Activated naive CD8-positive, alpha-beta T cell treated with anti-CD3 and anti-CD28 coated beads for 36 hours (primary cell): Measurements from ENCODE around the gene ACAP3. TPM values are rescaled to one million over a fixed set of nuclear protein-coding genes. Genes with fewer than 3 reads are reported as not detected.
A peak's percentile ranks its signal among the peaks of the same experiment; 100 is the strongest.

Experiments used
- DNase-seq: peaks from one replicate; pipeline ENCODE4 v3.0.0; 2021
- H3K27ac Mint-ChIP-seq: one replicate; pipeline ENCODE4 v1.8.0; 2022; ENCODE audit warnings: mild to moderate bottlenecking, moderate library complexity, mixed read lengths
- H3K27me3 Mint-ChIP-seq: one replicate; pipeline ENCODE4 v1.8.0; 2022; ENCODE audit warnings: mild to moderate bottlenecking, mixed read lengths
- H3K36me3 Mint-ChIP-seq: one replicate; pipeline ENCODE4 v1.8.0; 2021; ENCODE audit warnings: mild to moderate bottlenecking, mixed read lengths
- H3K4me1 Mint-ChIP-seq: one replicate; pipeline ENCODE4 v1.8.0; 2021; ENCODE audit warnings: mixed read lengths
- H3K4me3 Mint-ChIP-seq: one replicate; pipeline ENCODE4 v1.8.0; 2022; ENCODE audit warnings: mild to moderate bottlenecking, moderate library complexity, mixed read lengths
- H3K9me3 Mint-ChIP-seq: one replicate; pipeline ENCODE4 v1.8.0; 2022; ENCODE audit warnings: mixed read lengths
- total RNA-seq, 2 experiments: library from RNA; stranded (reverse); gene quantifications; one replicate each; pipeline ENCODE4 v1.2.3, GENCODE V29; 2021

The ACAP3 gene
- total RNA-seq, 2 experiments from 2014 or later, result 26.6 to 28.4 TPM

DNA sequence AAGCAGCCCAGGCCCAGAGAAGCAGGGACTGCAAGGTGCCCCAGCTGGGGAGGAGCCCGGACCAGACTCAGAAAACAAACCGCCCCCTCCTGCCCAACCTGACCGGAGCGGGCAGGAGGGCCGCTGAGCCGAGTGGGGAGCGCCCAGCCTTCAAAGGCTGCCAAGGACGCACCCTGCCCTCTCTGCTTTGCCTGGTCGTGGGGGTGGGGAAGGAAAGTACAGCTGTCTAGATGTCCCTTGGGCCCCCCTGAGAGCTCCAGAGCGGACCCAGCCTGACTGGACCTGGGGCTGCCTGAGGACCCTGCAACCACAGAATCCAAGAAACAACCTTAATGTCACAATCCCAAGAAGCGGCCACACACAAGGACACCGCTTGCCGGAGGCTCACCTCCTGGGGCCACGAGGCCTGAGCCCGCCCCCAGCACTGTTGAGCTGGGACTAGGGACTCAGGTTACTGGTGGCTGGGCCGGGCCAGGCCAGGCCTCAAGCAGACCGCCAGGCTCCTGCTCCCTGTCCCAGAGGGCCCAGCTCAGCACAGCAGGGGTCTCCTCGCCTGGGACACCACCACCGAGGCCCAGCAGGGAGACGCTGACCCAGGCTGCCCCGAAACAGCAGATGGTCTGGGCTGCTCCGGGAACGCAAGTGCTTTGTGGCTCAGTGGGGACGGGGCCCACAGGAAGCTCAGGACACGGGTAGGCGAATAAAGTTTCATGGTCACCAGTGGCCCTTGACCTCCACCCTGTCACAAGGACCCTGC lies 40.1 kb upstream of the ACAP3 start:
- Mint-ChIP-seq H3K36me3 (no peaks in the 10 kb centered on the region), H3K4me1 (peaks cover 5% of the 10 kb centered on the region), H3K9me3 (no peaks in the 10 kb centered on the region), H3K27me3 (peaks cover 5% of the 10 kb centered on the region), H3K27ac (no peak overlapping the region), H3K4me3 (peak overlapping the region; percentile 80)
- DNase-seq, result no peak

DNA sequence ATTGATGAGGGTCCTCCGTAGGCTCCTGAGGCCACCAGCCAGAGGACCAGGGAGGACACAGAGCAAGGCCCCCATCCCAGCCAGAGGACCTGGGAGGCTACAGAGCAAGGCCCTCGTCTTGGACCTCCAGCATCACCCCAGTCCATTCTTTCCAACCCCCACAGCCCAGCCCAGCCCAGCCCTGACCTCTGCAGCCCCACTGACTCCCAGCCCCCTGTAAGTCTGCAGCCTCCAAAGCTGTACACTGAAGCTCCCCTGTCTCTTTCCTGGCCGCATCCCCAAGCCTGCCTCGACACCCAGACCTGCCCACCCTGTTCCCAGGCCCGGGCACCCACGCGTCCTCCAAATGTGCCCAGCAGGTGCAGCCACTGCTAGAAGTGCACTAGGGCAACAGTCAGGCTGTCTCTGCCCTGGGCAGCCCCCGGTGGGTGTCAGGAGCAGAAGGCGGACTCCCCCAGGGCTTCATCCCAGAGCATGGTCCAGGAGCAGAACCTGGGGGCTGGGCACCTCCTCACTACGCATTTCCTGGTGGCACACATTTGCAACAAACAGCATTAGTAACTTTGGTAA lies 39.4 kb upstream of the ACAP3 start:
- H3K27me3 Mint-ChIP-seq, result no peaks in the 10 kb centered on the region
- peaks cover 5% of the 10 kb centered on the region for H3K4me1 Mint-ChIP-seq
- H3K27ac Mint-ChIP-seq, result no peak overlapping the region

DNA sequence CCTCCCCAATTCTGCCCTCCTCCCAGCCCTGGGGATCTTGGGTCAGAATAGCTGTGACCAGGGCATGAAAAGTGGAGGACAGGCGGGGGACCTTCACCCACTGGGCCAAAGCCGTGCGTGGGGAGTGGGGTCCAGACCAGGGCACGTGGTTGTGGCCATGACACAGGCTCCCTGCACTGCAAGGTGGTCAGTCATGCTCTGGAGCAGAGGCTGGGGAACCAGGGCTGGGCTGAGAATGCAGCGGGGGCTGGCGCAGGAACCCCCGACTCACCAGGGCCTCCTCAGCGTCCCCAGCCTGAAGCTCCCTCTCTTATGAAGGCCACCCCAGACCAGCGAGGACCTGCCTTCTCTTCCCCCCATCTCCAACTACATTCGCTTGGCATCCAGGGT lies 38.8 kb upstream of the ACAP3 start:
- no peak for DNase-seq
- Mint-ChIP-seq H3K27ac (no peak overlapping the region), H3K4me3 (no peak overlapping the region), H3K36me3 (no peaks in the 10 kb centered on the region), H3K4me1 (peaks cover 5% of the 10 kb centered on the region), H3K9me3 (no peaks in the 10 kb centered on the region), H3K27me3 (no peaks in the 10 kb centered on the region)

More for the DNA sequence above, 39.4 kb upstream of the ACAP3 start:
- Mint-ChIP-seq H3K36me3 (no peaks in the 10 kb centered on the region), H3K9me3 (no peaks in the 10 kb centered on the region), H3K4me3 (peak overlapping the region; percentile 43)
- DNase-seq, result no peak

DNA sequence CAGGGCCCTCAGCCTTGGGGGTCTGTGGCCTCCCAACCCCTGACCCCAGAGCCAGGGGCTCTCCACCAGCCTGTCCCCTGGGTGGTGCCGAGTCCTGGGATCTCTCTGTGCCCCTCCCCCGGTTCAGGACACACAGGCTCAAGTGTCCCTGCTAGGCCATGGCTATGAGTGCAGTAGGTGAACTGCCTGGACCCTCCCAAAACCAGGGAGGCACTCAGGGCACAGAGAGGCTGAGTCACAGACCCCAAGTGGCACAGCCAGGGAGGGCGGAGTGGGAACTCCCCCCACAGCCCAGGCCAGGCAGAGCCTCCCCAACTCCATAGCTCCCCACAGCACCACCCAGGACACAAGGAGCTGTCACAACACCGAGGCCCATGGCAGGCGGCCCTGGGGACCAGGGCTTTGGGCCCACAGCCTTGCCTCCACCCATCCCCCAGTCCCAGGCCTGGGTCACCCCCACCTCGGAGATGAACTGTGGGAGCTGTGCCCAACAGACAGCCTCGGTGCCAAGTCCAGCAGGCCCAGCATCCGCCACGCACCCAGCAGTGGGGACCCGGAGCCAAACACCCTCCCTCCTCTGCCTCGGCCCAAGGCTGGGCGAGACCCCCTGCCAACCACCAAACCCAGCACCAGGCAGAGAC lies 38.2 kb upstream of the ACAP3 start:
- no peak for DNase-seq
- peaks cover 5% of the 10 kb centered on the region for H3K4me1 Mint-ChIP-seq

DNA sequence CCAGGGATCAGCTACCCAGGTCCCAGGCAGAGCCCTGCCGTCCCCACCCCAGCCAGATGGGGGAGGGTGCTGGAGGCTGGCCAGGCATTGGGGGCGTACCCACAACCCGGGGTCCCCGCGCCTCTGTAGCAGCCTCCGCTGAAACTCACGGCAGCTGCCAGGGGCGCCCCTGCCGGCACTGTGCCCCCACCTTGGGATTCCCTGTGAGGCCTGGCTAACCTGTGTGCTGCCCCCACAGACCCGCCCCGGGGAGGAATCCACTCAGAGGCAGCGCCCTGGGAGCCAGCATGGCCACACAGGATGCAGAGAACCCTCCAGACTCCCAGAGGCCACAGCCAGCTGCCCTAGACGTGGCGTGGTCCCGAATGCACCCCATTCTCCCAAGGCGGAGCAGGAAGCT lies 37.7 kb upstream of the ACAP3 start:
- DNase-seq, result no peak
- Mint-ChIP-seq H3K4me1 (peaks cover 5% of the 10 kb centered on the region), H3K9me3 (peaks cover 1% of the 10 kb centered on the region), H3K4me3 (no peak overlapping the region), H3K36me3 (peaks cover 10% of the 10 kb centered on the region), H3K27ac (no peak overlapping the region), H3K27me3 (no peaks in the 10 kb centered on the region)

More for the DNA sequence above, 38.2 kb upstream of the ACAP3 start:
- H3K27me3 Mint-ChIP-seq, result no peaks in the 10 kb centered on the region
- no peak overlapping the region for H3K4me3 Mint-ChIP-seq
- peaks cover 1% of the 10 kb centered on the region for H3K9me3 Mint-ChIP-seq
- H3K36me3 Mint-ChIP-seq, result peaks cover 4% of the 10 kb centered on the region
- H3K27ac Mint-ChIP-seq, result no peak overlapping the region

DNA sequence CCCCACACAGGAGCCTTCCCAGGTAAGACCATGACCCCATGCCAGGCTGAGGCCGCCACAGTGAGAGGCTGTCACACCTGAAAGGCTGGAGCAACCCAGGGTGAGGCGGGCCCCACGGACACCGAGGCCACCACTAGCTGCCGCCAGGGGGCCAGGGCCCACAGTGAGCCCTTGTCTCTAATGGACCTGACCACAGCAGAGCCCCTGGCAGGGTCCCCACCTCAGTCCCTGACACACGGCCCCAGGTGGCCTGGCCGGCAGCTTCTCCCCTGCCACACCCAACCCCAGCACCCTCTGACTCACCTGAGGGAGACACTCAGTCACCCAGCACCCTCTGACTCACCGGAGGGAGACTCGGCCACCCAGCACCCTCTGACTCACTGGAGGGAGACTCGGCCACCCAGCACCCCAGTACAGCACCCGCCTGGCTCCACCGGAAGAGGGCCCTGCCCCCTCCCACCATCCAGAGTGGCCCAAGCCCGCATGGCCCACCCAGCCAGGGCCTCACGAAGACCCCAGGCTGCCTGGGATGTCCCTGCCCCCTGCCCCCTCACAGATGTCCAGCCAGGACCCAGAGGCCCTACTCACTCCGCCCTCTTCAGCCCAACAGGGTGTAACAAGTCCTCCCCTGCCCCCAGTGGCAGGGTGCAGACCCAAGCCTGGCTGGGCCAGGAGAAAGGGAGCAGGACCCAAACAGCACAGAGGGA lies 37.1 kb upstream of the ACAP3 start:
- peaks cover 11% of the 10 kb centered on the region for H3K36me3 Mint-ChIP-seq
- H3K4me3 Mint-ChIP-seq, result no peak overlapping the region
- H3K9me3 Mint-ChIP-seq, result peaks cover 1% of the 10 kb centered on the region
- peak; percentile 55 for DNase-seq
- H3K4me1 Mint-ChIP-seq, result peaks cover 5% of the 10 kb centered on the region
- H3K27me3 Mint-ChIP-seq, result no peaks in the 10 kb centered on the region
- no peak overlapping the region for H3K27ac Mint-ChIP-seq

DNA sequence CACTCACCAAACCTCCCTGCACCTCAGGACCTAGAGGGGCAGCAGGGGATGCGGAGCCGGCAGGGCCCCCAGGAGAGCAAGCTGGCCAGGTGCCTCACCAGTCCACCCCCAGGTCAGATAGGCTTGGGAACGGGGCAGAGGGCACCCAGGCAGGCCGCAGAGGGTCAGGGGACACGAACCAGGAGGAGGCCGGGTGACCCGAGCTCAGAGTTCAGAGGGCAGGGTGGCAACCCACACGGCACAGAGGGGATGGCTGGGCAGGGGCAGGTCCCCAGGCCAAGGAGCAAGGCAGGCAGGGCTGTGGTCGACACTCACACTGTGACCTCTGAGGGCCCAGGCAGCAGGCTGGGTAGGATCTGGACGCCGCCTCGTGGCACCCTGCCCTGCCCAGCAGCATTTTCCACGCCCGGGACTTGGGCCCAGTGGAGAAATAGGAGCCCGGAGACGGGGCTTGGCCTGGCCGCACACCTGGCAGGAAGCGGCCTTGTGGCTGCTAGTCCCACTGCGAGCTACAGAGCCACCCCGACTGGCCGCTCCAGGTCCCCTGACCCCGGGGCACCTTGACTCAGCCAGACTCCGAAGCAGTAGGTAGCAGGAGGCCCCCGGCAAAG lies 36.2 kb upstream of the ACAP3 start:
- no peak for DNase-seq
- Mint-ChIP-seq H3K4me3 (no peak overlapping the region), H3K27ac (no peak overlapping the region), H3K9me3 (peaks cover 1% of the 10 kb centered on the region), H3K4me1 (peaks cover 5% of the 10 kb centered on the region), H3K27me3 (no peaks in the 10 kb centered on the region), H3K36me3 (peaks cover 11% of the 10 kb centered on the region)

DNA sequence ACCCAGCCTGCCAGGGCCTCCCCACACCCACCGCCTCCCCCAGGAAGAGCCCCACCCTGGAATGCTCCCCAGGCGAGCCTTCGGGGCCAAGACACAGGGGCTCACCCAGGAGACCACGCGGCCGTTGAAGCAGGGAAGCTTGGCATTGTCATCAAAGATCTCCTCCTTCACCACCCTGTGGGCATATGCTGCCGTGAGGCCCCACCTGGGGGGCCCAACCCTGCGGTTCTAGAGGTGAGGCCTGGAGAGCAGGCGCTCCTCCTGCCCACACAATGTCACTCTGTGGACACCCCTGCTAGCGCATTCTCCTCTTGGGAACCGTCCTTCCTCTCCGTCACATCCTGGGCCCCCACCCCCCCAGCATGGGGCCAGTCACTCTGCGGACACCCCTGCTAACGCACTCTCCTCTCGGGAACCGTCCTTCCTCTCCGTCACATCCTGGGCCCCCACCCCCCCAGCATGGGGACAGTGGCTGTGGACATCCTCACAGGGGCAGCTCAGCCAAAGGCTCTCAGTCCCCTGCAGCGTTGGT lies 34.9 kb upstream of the ACAP3 start:
- peaks cover 1% of the 10 kb centered on the region for H3K9me3 Mint-ChIP-seq
- H3K27ac Mint-ChIP-seq, result no peak overlapping the region
- H3K4me3 Mint-ChIP-seq, result no peak overlapping the region
- no peaks in the 10 kb centered on the region for H3K27me3 Mint-ChIP-seq
- H3K4me1 Mint-ChIP-seq, result peaks cover 5% of the 10 kb centered on the region
- peaks cover 11% of the 10 kb centered on the region for H3K36me3 Mint-ChIP-seq
- no peak for DNase-seq

DNA sequence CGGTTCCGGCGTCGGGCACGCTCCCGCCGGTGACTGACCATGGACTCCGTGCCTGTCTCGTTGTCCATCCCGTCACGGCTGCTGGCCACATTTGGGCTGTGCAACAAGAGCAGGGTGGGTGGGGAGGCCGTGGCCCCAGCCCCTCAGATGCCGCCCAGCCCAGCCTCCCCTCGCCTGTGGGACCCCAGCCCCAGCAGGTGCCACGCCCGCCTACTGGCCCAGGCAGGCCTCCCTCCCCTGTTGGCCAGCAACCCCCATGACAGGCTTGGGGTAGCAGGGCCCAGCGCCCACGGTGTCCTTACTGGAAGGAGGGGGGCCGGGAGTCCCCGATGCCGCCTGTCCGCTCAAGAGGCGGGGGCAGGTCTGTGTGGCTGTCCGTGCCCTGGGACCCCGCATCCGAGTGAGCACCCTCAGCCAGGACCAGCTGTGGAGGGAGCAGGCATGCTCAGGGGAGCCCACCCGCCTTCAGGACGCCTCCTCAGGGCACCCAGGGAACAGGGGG lies 34.4 kb upstream of the ACAP3 start:
- Mint-ChIP-seq H3K27ac (no peak overlapping the region), H3K4me3 (no peak overlapping the region), H3K4me1 (peaks cover 2% of the 10 kb centered on the region), H3K27me3 (no peaks in the 10 kb centered on the region), H3K9me3 (peaks cover 1% of the 10 kb centered on the region), H3K36me3 (peaks cover 11% of the 10 kb centered on the region)
- no peak for DNase-seq

DNA sequence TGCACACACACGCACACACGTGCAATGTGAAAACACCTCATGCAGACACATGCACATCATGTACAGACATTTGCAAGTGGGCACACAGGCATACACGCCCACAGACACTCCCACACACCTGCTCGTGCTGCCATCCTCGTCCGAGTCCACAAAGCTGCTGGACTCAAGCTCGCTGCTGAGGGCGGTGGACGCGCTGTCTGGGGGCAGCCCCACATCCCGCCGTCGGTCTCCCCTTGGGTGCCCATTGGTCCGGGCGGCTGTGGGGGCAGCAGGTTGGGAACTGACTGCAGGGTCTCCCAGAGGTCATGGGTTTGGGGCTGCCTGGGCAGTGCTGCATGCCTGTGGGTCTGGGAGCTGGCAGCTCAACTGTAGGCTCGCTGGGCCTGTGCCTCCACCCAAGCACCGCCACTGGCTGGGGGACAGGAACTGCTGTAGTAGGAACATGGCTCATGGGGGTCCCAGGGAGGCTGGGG lies 33.9 kb upstream of the ACAP3 start:
- no peak for DNase-seq
- Mint-ChIP-seq H3K4me3 (no peak overlapping the region), H3K27ac (no peak overlapping the region), H3K4me1 (no peaks in the 10 kb centered on the region), H3K36me3 (peaks cover 11% of the 10 kb centered on the region), H3K27me3 (no peaks in the 10 kb centered on the region), H3K9me3 (peaks cover 1% of the 10 kb centered on the region)

DNA sequence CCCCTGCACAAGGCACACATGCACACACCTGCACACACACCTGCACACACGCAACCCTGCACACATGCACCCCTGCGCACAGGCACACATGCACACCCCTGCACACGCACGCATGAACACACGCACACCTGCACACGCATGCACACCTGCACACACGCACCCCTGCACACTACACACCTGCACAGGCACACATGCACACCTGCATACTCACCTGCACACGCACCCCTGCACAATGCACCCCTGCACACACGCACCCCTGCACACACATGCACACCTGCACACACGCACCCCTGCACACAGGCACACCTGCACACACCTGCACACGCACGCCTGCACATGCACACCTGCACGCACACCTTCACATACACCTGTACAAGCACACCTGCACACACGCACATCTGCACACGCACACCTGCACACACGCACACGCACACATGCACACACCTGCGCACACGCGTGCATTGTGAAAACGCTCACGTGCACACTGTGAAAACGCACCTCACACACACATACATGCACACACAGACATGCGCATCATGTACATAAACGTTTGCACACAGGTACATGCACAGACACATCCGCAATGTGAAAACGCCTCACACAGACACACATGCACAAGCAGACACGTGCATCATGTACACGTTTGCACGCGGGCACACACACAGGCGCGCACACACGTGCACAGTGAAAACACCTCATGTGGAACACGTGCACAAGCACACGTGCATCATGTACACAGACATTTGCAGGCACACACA lies 33.2 kb upstream of the ACAP3 start:
- Mint-ChIP-seq H3K27me3 (no peaks in the 10 kb centered on the region), H3K4me1 (no peaks in the 10 kb centered on the region), H3K4me3 (no peak overlapping the region), H3K36me3 (peaks cover 11% of the 10 kb centered on the region), H3K27ac (no peak overlapping the region), H3K9me3 (peaks cover 1% of the 10 kb centered on the region)
- no peak for DNase-seq

DNA sequence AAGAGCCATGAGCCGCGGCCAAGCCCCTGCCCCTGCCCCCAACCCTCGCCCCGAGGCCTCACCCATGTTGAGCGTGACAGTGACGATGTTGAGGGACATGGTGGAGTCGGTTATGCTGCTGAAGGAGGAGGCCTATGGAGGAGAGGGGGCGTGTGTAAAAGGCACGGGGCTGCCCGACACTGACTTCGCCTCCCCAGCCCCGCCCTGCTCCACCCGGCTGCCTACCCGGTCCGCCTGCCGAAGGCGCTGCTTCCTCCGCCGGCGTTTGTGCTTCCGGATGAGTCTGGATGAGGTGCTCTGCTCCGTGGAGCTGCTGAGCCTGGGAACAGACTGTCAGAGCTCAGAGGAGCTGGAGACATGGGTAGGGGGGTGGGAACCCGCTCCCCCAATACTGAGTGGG lies 32.5 kb upstream of the ACAP3 start:
- no peak overlapping the region for H3K27ac Mint-ChIP-seq
- H3K4me3 Mint-ChIP-seq, result no peak overlapping the region
- H3K36me3 Mint-ChIP-seq, result peaks cover 11% of the 10 kb centered on the region
- no peak for DNase-seq
- H3K27me3 Mint-ChIP-seq, result no peaks in the 10 kb centered on the region
- peaks cover 1% of the 10 kb centered on the region for H3K9me3 Mint-ChIP-seq
- no peaks in the 10 kb centered on the region for H3K4me1 Mint-ChIP-seq

DNA sequence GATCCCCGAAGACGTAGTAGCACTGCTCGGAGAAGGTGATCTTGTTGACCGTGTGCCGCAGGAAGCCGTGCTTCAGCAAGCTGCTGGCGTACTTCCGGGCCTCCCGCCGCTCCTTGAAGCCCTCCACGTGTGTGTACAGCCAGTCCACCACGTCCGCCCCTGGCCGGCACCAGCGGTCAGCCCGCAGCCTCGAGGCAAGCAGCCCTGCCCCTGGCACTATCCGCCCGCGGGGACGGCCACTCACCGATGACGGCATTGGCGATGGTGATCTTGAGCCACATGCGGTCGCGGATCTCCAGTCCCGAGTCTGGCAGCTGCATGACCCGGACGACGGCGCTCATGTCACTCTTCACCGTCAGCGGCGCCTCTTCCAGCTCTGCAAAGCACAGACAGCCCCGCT lies 30.5 kb upstream of the ACAP3 start:
- Mint-ChIP-seq H3K27me3 (no peaks in the 10 kb centered on the region), H3K27ac (no peak overlapping the region), H3K9me3 (peaks cover 1% of the 10 kb centered on the region), H3K4me1 (no peaks in the 10 kb centered on the region), H3K4me3 (no peak overlapping the region), H3K36me3 (peaks cover 11% of the 10 kb centered on the region)
- DNase-seq, result no peak

DNA sequence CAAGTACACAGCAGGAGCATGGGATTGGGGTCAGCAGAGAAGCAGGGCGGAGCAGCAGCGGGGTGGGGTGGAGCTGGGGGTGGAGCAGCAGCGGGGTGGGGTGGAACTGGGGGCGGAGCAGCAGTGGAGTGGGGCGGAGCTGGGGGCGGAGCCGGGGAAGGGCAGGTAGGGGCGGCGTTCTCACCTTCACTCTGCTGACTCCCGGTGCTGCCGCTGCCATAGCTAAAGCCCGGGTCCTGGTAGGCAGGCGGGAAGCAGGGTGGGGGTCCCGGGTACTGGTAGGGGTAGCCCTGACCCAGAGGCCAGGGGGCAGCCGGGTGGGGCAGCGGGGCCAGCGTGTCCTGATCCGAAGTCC lies 30.0 kb upstream of the ACAP3 start:
- no peaks in the 10 kb centered on the region for H3K4me1 Mint-ChIP-seq
- peak; percentile 48 for DNase-seq
- peaks cover 11% of the 10 kb centered on the region for H3K36me3 Mint-ChIP-seq
- no peak overlapping the region for H3K27ac Mint-ChIP-seq
- peaks cover 1% of the 10 kb centered on the region for H3K9me3 Mint-ChIP-seq
- no peak overlapping the region for H3K4me3 Mint-ChIP-seq
- H3K27me3 Mint-ChIP-seq, result no peaks in the 10 kb centered on the region
